ENCODE data around the gene ANKS3. TPM values are rescaled to one million over a fixed set of nuclear protein-coding genes. Genes with fewer than 3 reads are reported as not detected.

The ANKS3 gene
- total RNA-seq, 4 donors from 2014 or later, result 10.4 to 28.8 (median 17.4) TPM

GRCh38 chr16:4696172-4696904 lies 37.7 kb downstream of the ANKS3 start:
- no peak overlapping the region for H3K4me3 ChIP-seq (ENCODE audit: low read depth, poor library complexity, severe bottlenecking)
- intact Hi-C loops (cut with DNase I; ENCODE audit: low total_unique reads), result no loop called here
- DNase-seq (ENCODE audit: low spot score in 2 of 2), result peak in 1 of 2 donors; percentile 88
- 53 to 54% methylated on average over 13 to 19 of the region's 19 CpGs for WGBS, 2 donors
- TF ChIP-seq CTCF (IDR thresholded peaks at IDR 0.05), result no peak
- no peak for TF ChIP-seq POLR2A (IDR thresholded peaks at IDR 0.05)

GRCh38 chr16:4695473-4696171 lies 38.4 kb downstream of the ANKS3 start:
- WGBS, 2 donors, result 56 to 63% methylated on average over 12 of the region's 12 CpGs
- H3K4me3 ChIP-seq (ENCODE audit: low read depth, poor library complexity, severe bottlenecking), result no peak overlapping the region
- intact Hi-C loops (cut with DNase I; ENCODE audit: low total_unique reads), result no loop called here
- DNase-seq (ENCODE audit: low spot score in 2 of 2), result peak in 1 of 2 donors; percentile 85
- TF ChIP-seq CTCF (IDR thresholded peaks at IDR 0.05) (no peak), POLR2A (IDR thresholded peaks at IDR 0.05) (no peak)

- DNase-seq (ENCODE audit: low spot score in 2 of 2), result peak in 1 of 2 donors; percentile 83
- H3K4me3 ChIP-seq (ENCODE audit: low read depth, poor library complexity, severe bottlenecking), result no peak overlapping the region
- WGBS, 2 donors, result 36 to 55% methylated on average over 11 to 21 of the region's 26 CpGs
- TF ChIP-seq POLR2A (IDR thresholded peaks at IDR 0.05), result no peak
- no peak for TF ChIP-seq CTCF (IDR thresholded peaks at IDR 0.05)
- intact Hi-C loops (cut with DNase I; ENCODE audit: low total_unique reads), result no loop called here
Observed at GRCh38 chr16:4694642-4695451, 39.2 kb downstream of the ANKS3 start.

GRCh38 chr16:4693956-4694641 lies 40.0 kb downstream of the ANKS3 start:
- WGBS, 2 donors, result 4 to 6% methylated on average over 13 to 25 of the region's 54 CpGs
- TF ChIP-seq CTCF (IDR thresholded peaks at IDR 0.05) (no peak), POLR2A (IDR thresholded peaks at IDR 0.05) (no peak)
- intact Hi-C loops (cut with DNase I; ENCODE audit: low total_unique reads), result no loop called here
- peak overlapping the region; percentile 91 for H3K4me3 ChIP-seq (ENCODE audit: low read depth, poor library complexity, severe bottlenecking)
- DNase-seq (ENCODE audit: low spot score in 2 of 2), result peak in 1 of 2 donors; percentile 90

- peak within 1 kb of the TSS; percentile 91 for H3K4me3 ChIP-seq (ENCODE audit: low read depth, poor library complexity, severe bottlenecking)
- intact Hi-C loops (cut with DNase I; ENCODE audit: low total_unique reads), result no loop called here
- TF ChIP-seq CTCF (IDR thresholded peaks at IDR 0.05), result no peak
- no peak for TF ChIP-seq POLR2A (IDR thresholded peaks at IDR 0.05)
- 0% methylated on average over 23 to 44 of the region's 91 CpGs for WGBS, 2 donors
- DNase-seq (ENCODE audit: low spot score in 2 of 2), result peak; percentile 95 to 99
Observed at GRCh38 chr16:4693296-4693955, 40.6 kb downstream of the ANKS3 start, which contains the start of gene NUDT16L1. TSS of gene NUDT16L1 (plus strand) at chr16:4693562. CDS start at chr16:4693727, 165 bp downstream.
